Adrenal gland (tissue), 5 donors: ENCODE measurements around the gene SBF2.

Source experiments
- POLR2A ChIP-seq, 2 donors: fragments of 450-650 bp; IDR thresholded peaks; one replicate each; pipeline ENCODE4 v1.6.1; 2017; ENCODE audit warnings: antibody characterized with exemption in 2 of 2, mild to moderate bottlenecking in 2 of 2, moderate library complexity in 1 of 2
- TF ChIP-seq, protein P1 (sequence below), 6 experiments: fragments of 450-650 bp in 4 of 6; fragments of 200-600 bp in 2 of 6; sonication (generic) in 1 of 6; IDR thresholded peaks; 1 replicate in 5 of 6; 2 replicates in 1 of 6; pipeline versions ENCODE4 v1.5.1 to v1.8.0; 2016 to 2021; ENCODE audit warnings: antibody characterized with exemption in 6 of 6, mild to moderate bottlenecking in 2 of 6, moderate library complexity in 1 of 6
- donor health status: DM: no; HTN: no; CAD: no.

GRCh38 chr11:9977554-9977953 is 316.5 kb downstream of the SBF2 start:
- TF ChIP-seq, protein P1, sequence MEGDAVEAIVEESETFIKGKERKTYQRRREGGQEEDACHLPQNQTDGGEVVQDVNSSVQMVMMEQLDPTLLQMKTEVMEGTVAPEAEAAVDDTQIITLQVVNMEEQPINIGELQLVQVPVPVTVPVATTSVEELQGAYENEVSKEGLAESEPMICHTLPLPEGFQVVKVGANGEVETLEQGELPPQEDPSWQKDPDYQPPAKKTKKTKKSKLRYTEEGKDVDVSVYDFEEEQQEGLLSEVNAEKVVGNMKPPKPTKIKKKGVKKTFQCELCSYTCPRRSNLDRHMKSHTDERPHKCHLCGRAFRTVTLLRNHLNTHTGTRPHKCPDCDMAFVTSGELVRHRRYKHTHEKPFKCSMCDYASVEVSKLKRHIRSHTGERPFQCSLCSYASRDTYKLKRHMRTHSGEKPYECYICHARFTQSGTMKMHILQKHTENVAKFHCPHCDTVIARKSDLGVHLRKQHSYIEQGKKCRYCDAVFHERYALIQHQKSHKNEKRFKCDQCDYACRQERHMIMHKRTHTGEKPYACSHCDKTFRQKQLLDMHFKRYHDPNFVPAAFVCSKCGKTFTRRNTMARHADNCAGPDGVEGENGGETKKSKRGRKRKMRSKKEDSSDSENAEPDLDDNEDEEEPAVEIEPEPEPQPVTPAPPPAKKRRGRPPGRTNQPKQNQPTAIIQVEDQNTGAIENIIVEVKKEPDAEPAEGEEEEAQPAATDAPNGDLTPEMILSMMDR (IDR thresholded peaks at IDR 0.05) = no peak
- no peak for TF ChIP-seq POLR2A (IDR thresholded peaks at IDR 0.05)
